B cell (primary cell): ENCODE data around the gene MIOX. TPM values are rescaled to one million over a fixed set of nuclear protein-coding genes. Genes with fewer than 3 reads are reported as not detected.

ENCODE experiments used
- ATAC-seq: fragments of 200-7000 bp; cut with Tn5 transposase; one replicate; pipeline ENCODE4 v1.10.0; 2021; ENCODE audit warnings: low read depth, mild to moderate bottlenecking, moderate number of reproducible peaks, moderate library complexity
- CTCF ChIA-PET: fragments of 350-600 bp; sonication (Branson Sonifier 250); formaldehyde crosslinking; loops from one replicate; lab custom pipeline; 2021; ENCODE audit warnings: antibody characterized with exemption, inconsistent platforms; lab: Charles Lee
- POLR2A ChIA-PET: fragments of 350-600 bp; sonication (Branson Sonifier 250); formaldehyde crosslinking; loops from one replicate; lab custom pipeline; 2021; ENCODE audit warnings: antibody characterized with exemption; lab: Charles Lee
- DNase-seq: peaks from one replicate; pipeline ENCODE4 v3.0.0; 2013
- H2AFZ ChIP-seq: 2 replicates; pipeline ENCODE4 v1.6.1; 2012; ENCODE audit warnings: mild to moderate bottlenecking, low read depth, low read length; ENCODE audit not compliant: insufficient read depth, poor library complexity, severe bottlenecking
- H3K27ac ChIP-seq, 2 donors: 1 replicate in 1 of 2; 2 replicates in 1 of 2; pipeline ENCODE4 v1.5.1; 2012 to 2013; ENCODE audit warnings: low read length in 2 of 2, mild to moderate bottlenecking in 2 of 2, moderate library complexity in 1 of 2
- H3K27me3 ChIP-seq, 4 experiments: fragments of 200-600 bp in 1 of 4; sonication (generic) in 1 of 4; replicated peaks in 1 of 4; 1 replicate in 2 of 4; 2 replicates in 2 of 4; pipeline versions ENCODE4 v1.6.1 to v1.7.0; 2013 to 2016; ENCODE audit warnings: low read length in 3 of 4, mild to moderate bottlenecking in 2 of 4, mixed read lengths in 1 of 4, moderate library complexity in 1 of 4; ENCODE audit not compliant: insufficient read depth in 4 of 4, control insufficient read depth in 3 of 4; ENCODE audit errors: control extremely low read depth in 1 of 4
- H3K36me3 ChIP-seq, 2 experiments: replicated peaks in 1 of 2; 1 replicate in 1 of 2; 2 replicates in 1 of 2; pipeline versions ENCODE4 v1.6.1 to v1.7.1; 2013; ENCODE audit warnings: low read length in 1 of 2; ENCODE audit not compliant: insufficient read depth in 2 of 2, control insufficient read depth in 1 of 2; ENCODE audit errors: control extremely low read depth in 1 of 2, extremely low read depth in 1 of 2
- H3K4me1 ChIP-seq, 2 donors: fragments of 200-600 bp in 1 of 2; sonication (generic) in 1 of 2; 1 replicate in 1 of 2; 2 replicates in 1 of 2; pipeline versions ENCODE4 v1.5.1 to v1.6.1; 2013 to 2017; ENCODE audit warnings: low read length in 2 of 2; ENCODE audit not compliant: control insufficient read depth in 2 of 2, insufficient read depth in 2 of 2
- H3K4me2 ChIP-seq: replicated peaks from 2 replicates; pipeline ENCODE3; 2012; ENCODE audit warnings: mild to moderate bottlenecking, low read depth, low read length; ENCODE audit not compliant: poor library complexity, severe bottlenecking
- H3K4me3 ChIP-seq, 5 experiments: fragments of 200-600 bp in 1 of 5; sonication (generic) in 1 of 5; 1 replicate in 3 of 5; 2 replicates in 2 of 5; pipeline versions ENCODE4 v1.5.1 to v1.7.0; 2011 to 2016; ENCODE audit warnings: low read length in 4 of 5, mild to moderate bottlenecking in 4 of 5, low read depth in 2 of 5, control low read depth in 1 of 5, moderate library complexity in 1 of 5; ENCODE audit not compliant: insufficient read depth in 1 of 5; ENCODE audit errors: control extremely low read depth in 1 of 5, extremely low read depth in 1 of 5
- H3K79me2 ChIP-seq: fragments of 200-600 bp; sonication (generic); one replicate; pipeline ENCODE4 v1.6.0; 2016; ENCODE audit warnings: low read length; ENCODE audit not compliant: control insufficient read depth, insufficient read depth
- H3K9ac ChIP-seq: fragments of 200-600 bp; sonication (generic); 2 replicates; pipeline ENCODE4 v1.6.1; 2017; ENCODE audit warnings: mild to moderate bottlenecking, low read length, moderate library complexity
- H3K9me3 ChIP-seq, 3 donors: one replicate each; pipeline versions ENCODE4 v1.6.1 to v1.7.1; 2013; ENCODE audit warnings: low read length in 2 of 3; ENCODE audit not compliant: control insufficient read depth in 2 of 3, insufficient read depth in 1 of 3; ENCODE audit errors: control extremely low read depth in 1 of 3
- H4K20me1 ChIP-seq: 2 replicates; pipeline ENCODE4 v1.6.0; 2012; ENCODE audit warnings: mild to moderate bottlenecking, low read length; ENCODE audit not compliant: insufficient read depth, control insufficient read depth, poor library complexity, severe bottlenecking
- H3K27ac Mint-ChIP-seq: one replicate; pipeline ENCODE4 v1.8.0; 2021; ENCODE audit warnings: mixed read lengths
- H3K27me3 Mint-ChIP-seq: one replicate; pipeline ENCODE4 v1.8.0; 2021; ENCODE audit warnings: mixed read lengths
- H3K4me1 Mint-ChIP-seq: one replicate; pipeline ENCODE4 v1.8.0; 2021; ENCODE audit warnings: mixed read lengths
- H3K4me3 Mint-ChIP-seq: one replicate; pipeline ENCODE4 v1.8.0; 2021; ENCODE audit warnings: mixed read lengths
- H3K9me3 Mint-ChIP-seq: one replicate; pipeline ENCODE4 v1.8.0; 2022; ENCODE audit warnings: mixed read lengths; ENCODE audit not compliant: insufficient read depth
- EZH2 ChIP-seq: IDR thresholded peaks from 2 replicates; pipeline ENCODE4 v1.6.1; 2012; ENCODE audit warnings: borderline replicate concordance, low read depth, mild to moderate bottlenecking, moderate library complexity, low read length; ENCODE audit not compliant: insufficient read depth, poor library complexity, severe bottlenecking
- WGBS: methylation state at CpG from one replicate; pipeline ENCODE4 v1.1.5; 2013; ENCODE audit warnings: missing lambda C conversion rate; ENCODE audit not compliant: insufficient coverage; 5-methylcytosine and 5-hydroxymethylcytosine counted together
- intact Hi-C: fragments of 100-400 bp; cut with micrococcal nuclease; formaldehyde crosslinking; loops from one replicate; pipeline ENCODE4 v1.10.0; 2022
- polyA plus RNA-seq: library from polyadenylated mRNA; depleted of rRNA; stranded (reverse); fragments of >200 nt; gene quantifications from 2 replicates; pipeline ENCODE4 v1.2.3, GENCODE V29; 2012
- total RNA-seq, 2 donors: library from RNA; stranded (reverse); fragments of 120-200 nt in 1 of 2; gene quantifications; 1 replicate in 1 of 2; 2 replicates in 1 of 2; pipeline versions ENCODE4 v1.2.3 to v1.2.4, GENCODE V29; 2013 to 2022
- TF ChIP-seq, protein P1 (sequence below): fragments of 200-600 bp; IDR thresholded peaks from one replicate; pipeline ENCODE4 v1.8.0; 2022; ENCODE audit warnings: antibody characterized with exemption, mild to moderate bottlenecking

MIOX gene
- total and polyA plus RNA-seq, 2 donors (not counting 1 experiment from before 2014, with no cell fraction given): 0.88 TPM; not detected in 1

DNA sequence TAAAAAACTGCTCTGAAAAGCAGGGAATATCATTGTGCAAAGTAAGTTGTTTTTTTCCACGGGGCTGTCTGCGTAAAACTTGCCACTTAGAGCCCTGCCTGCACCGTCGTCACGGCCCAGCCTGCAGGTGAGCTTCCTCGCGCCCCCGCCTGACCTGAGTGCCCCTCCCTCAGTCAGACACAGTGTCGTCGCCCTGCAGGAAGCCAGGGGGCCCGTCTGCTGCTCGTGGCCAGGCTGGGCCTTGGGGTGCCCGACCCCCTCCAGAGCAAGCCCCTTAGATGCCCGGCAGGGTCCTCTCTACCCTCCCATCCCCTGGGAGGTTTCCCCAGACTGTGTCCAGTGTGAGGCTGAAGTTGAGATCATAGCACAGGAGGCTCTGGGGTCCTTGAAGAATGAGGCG lies 43.5 kb upstream of the MIOX start:
- Histone ChIP-seq H3K9me3 (no peaks in the 10 kb centered on the region), H3K27me3 (no peaks in the 10 kb centered on the region), H3K9ac (no peak overlapping the region), H3K4me3 (no peak overlapping the region), H3K27ac (no peak overlapping the region), H3K79me2 (no peaks in the 10 kb centered on the region), H2AFZ (no peak overlapping the region), H4K20me1 (peaks cover 30% of the 10 kb centered on the region), H3K4me1 (peaks cover 10 to 16% of the 10 kb centered on the region in 2 donors), H3K36me3 (peaks cover 0 to 54% of the 10 kb centered on the region in 2 experiments), H3K4me2 (no peak overlapping the region)
- ChIA-PET CTCF (interaction anchor here (0.6 to 1.7 kb wide), 3 partner anchors 55 to 235 kb away, joined by 3 to 8 read pairs (median 3); partner anchors contain the start of gene HDAC10), POLR2A (interaction anchor here (2.9 kb wide), 1 partner anchor 26 kb away, joined by 9 read pairs; no protein-coding TSS in a partner anchor)
- TF ChIP-seq, protein P1, sequence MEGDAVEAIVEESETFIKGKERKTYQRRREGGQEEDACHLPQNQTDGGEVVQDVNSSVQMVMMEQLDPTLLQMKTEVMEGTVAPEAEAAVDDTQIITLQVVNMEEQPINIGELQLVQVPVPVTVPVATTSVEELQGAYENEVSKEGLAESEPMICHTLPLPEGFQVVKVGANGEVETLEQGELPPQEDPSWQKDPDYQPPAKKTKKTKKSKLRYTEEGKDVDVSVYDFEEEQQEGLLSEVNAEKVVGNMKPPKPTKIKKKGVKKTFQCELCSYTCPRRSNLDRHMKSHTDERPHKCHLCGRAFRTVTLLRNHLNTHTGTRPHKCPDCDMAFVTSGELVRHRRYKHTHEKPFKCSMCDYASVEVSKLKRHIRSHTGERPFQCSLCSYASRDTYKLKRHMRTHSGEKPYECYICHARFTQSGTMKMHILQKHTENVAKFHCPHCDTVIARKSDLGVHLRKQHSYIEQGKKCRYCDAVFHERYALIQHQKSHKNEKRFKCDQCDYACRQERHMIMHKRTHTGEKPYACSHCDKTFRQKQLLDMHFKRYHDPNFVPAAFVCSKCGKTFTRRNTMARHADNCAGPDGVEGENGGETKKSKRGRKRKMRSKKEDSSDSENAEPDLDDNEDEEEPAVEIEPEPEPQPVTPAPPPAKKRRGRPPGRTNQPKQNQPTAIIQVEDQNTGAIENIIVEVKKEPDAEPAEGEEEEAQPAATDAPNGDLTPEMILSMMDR: no peak
- TF ChIP-seq EZH2: no peak
- H3K27ac Mint-ChIP-seq: peak overlapping the region; percentile 81
- no peaks in the 10 kb centered on the region for H3K9me3 Mint-ChIP-seq
- DNase-seq (no peak), ATAC-seq (no peak)
- no peak overlapping the region for H3K4me3 Mint-ChIP-seq
- intact Hi-C loops: no loop called here
- 86% methylated on average over 13 of the region's 15 CpGs for WGBS
- H3K4me1 Mint-ChIP-seq: peaks cover 16% of the 10 kb centered on the region
- no peaks in the 10 kb centered on the region for H3K27me3 Mint-ChIP-seq

DNA sequence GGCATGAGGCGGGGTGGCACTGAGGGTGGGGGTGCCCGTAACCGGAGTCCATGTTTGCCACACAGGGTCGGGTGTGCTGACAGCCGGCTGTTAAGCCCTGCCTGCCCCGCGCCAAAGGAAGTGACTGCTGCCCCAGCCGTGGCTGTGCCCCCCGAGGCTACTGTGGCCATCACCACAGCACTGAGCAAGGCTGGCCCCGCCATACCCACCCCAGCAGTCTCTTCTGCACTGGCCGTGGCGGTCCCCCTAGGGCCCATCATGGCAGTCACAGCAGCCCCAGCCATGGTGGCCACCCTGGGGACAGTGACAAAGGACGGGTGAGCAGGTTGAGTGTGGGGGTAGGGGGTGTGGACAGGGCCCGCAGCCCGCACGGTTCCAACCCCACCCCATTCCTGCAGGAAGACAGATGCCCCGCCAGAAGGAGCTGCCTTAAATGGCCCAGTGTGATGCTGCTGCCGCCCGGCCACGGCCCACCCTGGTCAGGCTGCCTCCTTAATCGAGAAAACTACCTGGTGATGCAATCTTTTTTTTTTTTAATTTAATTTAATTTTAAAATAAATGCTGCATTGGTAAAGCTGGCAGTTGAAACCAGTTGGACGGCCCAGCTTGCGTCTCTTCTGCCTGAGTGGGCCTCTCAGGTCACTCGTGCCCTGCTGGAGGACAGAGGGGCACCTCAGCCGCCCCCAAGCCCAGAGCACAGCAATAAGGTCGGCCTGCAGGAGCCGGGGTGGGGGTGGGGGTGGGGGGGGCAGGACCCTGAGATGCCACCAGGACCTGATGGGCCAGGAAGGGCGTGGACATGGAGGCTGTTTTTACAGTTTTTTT lies 42.6 kb upstream of the MIOX start:
- Histone ChIP-seq H3K4me2 (no peak overlapping the region), H3K4me3 (no peak overlapping the region), H3K9ac (no peak overlapping the region), H4K20me1 (peaks cover 33% of the 10 kb centered on the region), H3K79me2 (no peaks in the 10 kb centered on the region), H3K4me1 (peaks cover 10 to 16% of the 10 kb centered on the region in 2 donors), H3K9me3 (no peaks in the 10 kb centered on the region), H3K36me3 (peaks cover 0 to 50% of the 10 kb centered on the region in 2 experiments), H3K27ac (no peak overlapping the region), H3K27me3 (no peaks in the 10 kb centered on the region), H2AFZ (no peak overlapping the region)
- Mint-ChIP-seq H3K27me3 (no peaks in the 10 kb centered on the region), H3K4me1 (peaks cover 18% of the 10 kb centered on the region), H3K4me3 (no peak overlapping the region), H3K9me3 (no peaks in the 10 kb centered on the region), H3K27ac (peak overlapping the region; percentile 41)
- ATAC-seq: no peak
- 85% methylated on average over 14 of the region's 28 CpGs for WGBS
- intact Hi-C loops: no loop called here
- ChIA-PET POLR2A (interaction anchor here (2.9 kb wide), 1 partner anchor 26 kb away, joined by 9 read pairs; no protein-coding TSS in a partner anchor), CTCF (interaction anchor here (0.6 to 1.7 kb wide), 6 partner anchors 23 to 236 kb away, joined by 3 to 8 read pairs (median 3); partner anchors contain the start of gene HDAC10)
- TF ChIP-seq, protein P1: no peak
- no peak for TF ChIP-seq EZH2
- DNase-seq: no peak
